K562 (cell line): Measurements from ENCODE around the gene SNX27. TPM values are rescaled to one million over a fixed set of nuclear protein-coding genes. Genes with fewer than 3 reads are reported as not detected.
A peak's percentile ranks its signal among the peaks of the same experiment; 100 is the strongest.

ENCODE experiments used
- FUS ChIP-seq: fragments of 200-400 bp; formaldehyde crosslinking; optimal IDR thresholded peaks from 2 replicates; pipeline ENCODE3; 2017; ENCODE audit warnings: low read depth, low read length
- GABPB1 ChIP-seq: sonication (generic); formaldehyde crosslinking; IDR thresholded peaks from 2 replicates; pipeline ENCODE4 v1.8.0; 2022; ENCODE audit warnings: mild to moderate bottlenecking, missing genetic modification reagents
- HDAC1 ChIP-seq, 2 experiments: fragments of 450-650 bp; IDR thresholded peaks; 2 replicates each; pipeline ENCODE4 v1.6.1; 2016 to 2017; ENCODE audit warnings: inconsistent platforms in 1 of 2, mild to moderate bottlenecking in 1 of 2, moderate library complexity in 1 of 2
- HDAC6 ChIP-seq: IDR thresholded peaks from 2 replicates; pipeline ENCODE4 v1.6.1; 2012; ENCODE audit warnings: low read depth, mild to moderate bottlenecking, control low read depth, inconsistent platforms, low read length, moderate library complexity
- KDM4B ChIP-seq, 2 experiments: fragments of 450-650 bp in 1 of 2; sonication (generic) in 1 of 2; IDR thresholded peaks; 2 replicates each; pipeline ENCODE4 v1.6.1; 2016 to 2017; ENCODE audit warnings: borderline replicate concordance in 2 of 2, antibody characterized with exemption in 1 of 2, low read depth in 1 of 2, mild to moderate bottlenecking in 1 of 2
- NFIC ChIP-seq: fragments of 450-650 bp; IDR thresholded peaks from 2 replicates; pipeline ENCODE4 v1.6.1; 2017; ENCODE audit warnings: mild to moderate bottlenecking, inconsistent platforms
- NR3C1 ChIP-seq: sonication (generic); formaldehyde crosslinking; IDR thresholded peaks from 2 replicates; pipeline ENCODE4 v1.8.1; 2022; ENCODE audit warnings: missing genetic modification reagents
- SMARCA5 ChIP-seq: fragments of 450-650 bp; IDR thresholded peaks from 2 replicates; pipeline ENCODE4 v1.6.1; 2016
- SP2 ChIP-seq: IDR thresholded peaks from 2 replicates; pipeline ENCODE4 v1.6.1; 2011; ENCODE audit warnings: mild to moderate bottlenecking, low read depth, low read length, moderate library complexity; ENCODE audit not compliant: poor library complexity, severe bottlenecking; ENCODE audit errors: extremely low read depth
- ZBTB17 ChIP-seq: fragments of 450-650 bp; formaldehyde crosslinking; IDR thresholded peaks from 2 replicates; pipeline ENCODE4 v1.4.0; 2020; ENCODE audit warnings: mild to moderate bottlenecking
- ZFP36 ChIP-seq: fragments of 150-350 bp; IDR thresholded peaks from 2 replicates; pipeline ENCODE4 v1.6.1; 2018; ENCODE audit warnings: low read length, low read depth; ENCODE audit not compliant: partially characterized antibody
- ZKSCAN1 ChIP-seq: fragments of 150-350 bp; IDR thresholded peaks from 2 replicates; pipeline ENCODE4 v1.6.1; 2016; ENCODE audit warnings: low read depth, low read length
- ZNF274 ChIP-seq: IDR thresholded peaks from 2 replicates; pipeline ENCODE4 v1.6.1; 2011; ENCODE audit warnings: low read depth, mild to moderate bottlenecking, low read length, moderate library complexity, borderline replicate concordance
- ZNF324 ChIP-seq: fragments of 250-450 bp; sonication (Bioruptor Pico); IDR thresholded peaks from 2 replicates; pipeline ENCODE4 v1.4.0; 2020; ENCODE audit warnings: mild to moderate bottlenecking
- ZNF436 ChIP-seq: fragments of 250-450, 450-650 bp; sonication (Bioruptor Pico); formaldehyde crosslinking; IDR thresholded peaks from 2 replicates; pipeline ENCODE4 v1.7.0; 2020; ENCODE audit warnings: mild to moderate bottlenecking
- ZNF445 ChIP-seq: fragments of 250-450 bp; sonication (Bioruptor Pico); IDR thresholded peaks from 2 replicates; pipeline ENCODE4 v1.4.0; 2020; ENCODE audit warnings: low read depth, mild to moderate bottlenecking, moderate library complexity
- polyA plus RNA-seq, 8 experiments: library from polyadenylated mRNA; depleted of rRNA in 4 of 8; stranded (reverse) in 5 of 8; unstranded in 3 of 8; fragments of >200 nt; fragmentation: Nextera tagmentation in 2 of 8; fragmentation: Illumina TruSeq in 1 of 8; extraction: Ambion mirVana in 2 of 8; extraction: Trizol in 1 of 8; gene quantifications; 2 replicates each; pipeline versions ENCODE4 v1.2.1 to v1.2.3, GENCODE V29; 2011 to 2014; ENCODE audit warnings: inconsistent platforms in 1 of 8, missing spikeins in 1 of 8
- total RNA-seq, 7 experiments: library from RNA; depleted of rRNA in 6 of 7; stranded (reverse); fragments of >200 nt in 6 of 7; fragmentation: Illumina TruSeq in 2 of 7; extraction: Trizol in 2 of 7; gene quantifications; 2 replicates each; pipeline versions ENCODE4 v1.2.1 to v1.2.3, GENCODE V29; 2011 to 2021; ENCODE audit warnings: low replicate concordance in 1 of 7
- TF ChIP-seq, protein P1 (sequence below), 2 experiments: fragments of 450-650 bp; conservative IDR thresholded peaks; 2 replicates each; pipeline ENCODE4 v1.6.1; 2017; ENCODE audit warnings: mild to moderate bottlenecking in 2 of 2, moderate library complexity in 2 of 2
- TF ChIP-seq, protein P2 (sequence below), 2 experiments: IDR thresholded peaks in 1 of 2; conservative IDR thresholded peaks in 1 of 2; 2 replicates each; pipeline ENCODE4 v1.6.1; 2016; ENCODE audit warnings: low read depth in 2 of 2, mild to moderate bottlenecking in 1 of 2, missing compliant biosample characterization in 1 of 2, missing genetic modification characterization in 1 of 2, moderate library complexity in 1 of 2
- TF ChIP-seq, protein P3 (sequence below): fragments of 250-450 bp; sonication (Bioruptor Pico); IDR thresholded peaks from 2 replicates; pipeline ENCODE4 v1.5.0; 2021
- TF ChIP-seq, protein P4 (sequence below): fragments of 450-650 bp; IDR thresholded peaks from 2 replicates; pipeline ENCODE4 v1.6.1; 2017; ENCODE audit warnings: antibody characterized with exemption

Gene SNX27
- total and polyA plus RNA-seq, 9 of the 15 experiments (the other 6 are each of a cell fraction or from before 2014, with no cell fraction given), result 4.5 to 18.7 (median 10.1) TPM

DNA sequence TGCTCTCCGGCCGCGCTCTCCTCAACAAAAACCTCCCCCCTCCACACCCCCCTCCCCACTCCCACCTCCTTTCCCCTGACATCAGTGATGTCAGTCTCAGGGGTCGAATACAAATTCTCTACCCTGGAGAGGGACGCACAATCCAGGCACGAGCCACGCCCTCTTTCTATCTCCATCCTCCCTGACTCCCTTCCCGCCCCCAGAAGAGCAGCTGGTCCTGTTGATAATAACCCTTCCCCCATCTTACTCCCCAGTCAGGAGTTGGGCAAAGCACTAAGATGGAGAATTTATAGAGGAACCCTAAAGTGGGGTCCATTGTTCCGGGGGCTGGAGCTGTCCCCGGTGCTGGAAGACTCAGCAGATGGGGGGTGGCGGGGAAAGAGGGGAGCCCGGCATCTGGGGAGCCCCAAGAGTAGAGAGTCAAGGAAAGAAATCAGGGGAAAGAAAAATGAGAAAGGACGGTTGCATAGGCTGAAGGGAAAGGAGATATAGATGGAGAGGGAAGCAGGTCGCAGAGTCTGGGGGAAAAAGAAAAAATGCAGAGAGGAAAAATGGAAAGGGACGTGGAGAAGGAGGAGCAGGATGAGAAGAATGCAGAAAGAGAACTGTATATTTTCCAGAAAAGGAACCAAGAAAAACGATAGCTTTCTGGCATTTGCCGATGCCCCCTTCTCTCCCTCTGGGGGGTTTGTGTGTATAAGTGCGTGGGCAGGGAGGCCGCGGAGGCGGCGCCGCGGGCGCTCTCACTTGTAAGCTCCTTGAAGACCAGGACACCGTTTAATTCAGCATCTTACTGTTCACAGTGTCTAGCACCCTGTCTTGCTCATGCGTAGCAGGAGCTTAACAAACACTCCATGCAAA lies 105.2 kb downstream of the SNX27 start, which contains the start of gene CELF3 (continued):
- TF ChIP-seq, protein P1, sequence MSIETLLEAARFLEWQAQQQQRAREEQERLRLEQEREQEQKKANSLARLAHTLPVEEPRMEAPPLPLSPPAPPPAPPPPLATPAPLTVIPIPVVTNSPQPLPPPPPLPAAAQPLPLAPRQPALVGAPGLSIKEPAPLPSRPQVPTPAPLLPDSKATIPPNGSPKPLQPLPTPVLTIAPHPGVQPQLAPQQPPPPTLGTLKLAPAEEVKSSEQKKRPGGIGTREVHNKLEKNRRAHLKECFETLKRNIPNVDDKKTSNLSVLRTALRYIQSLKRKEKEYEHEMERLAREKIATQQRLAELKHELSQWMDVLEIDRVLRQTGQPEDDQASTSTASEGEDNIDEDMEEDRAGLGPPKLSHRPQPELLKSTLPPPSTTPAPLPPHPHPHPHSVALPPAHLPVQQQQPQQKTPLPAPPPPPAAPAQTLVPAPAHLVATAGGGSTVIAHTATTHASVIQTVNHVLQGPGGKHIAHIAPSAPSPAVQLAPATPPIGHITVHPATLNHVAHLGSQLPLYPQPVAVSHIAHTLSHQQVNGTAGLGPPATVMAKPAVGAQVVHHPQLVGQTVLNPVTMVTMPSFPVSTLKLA (conservative IDR thresholded peaks at IDR 0.05), result peak; percentile 50 to 61; a peak in 3 of 4 replicates
- TF ChIP-seq HDAC1 (IDR thresholded peaks at IDR 0.05) (peak in 1 of 2 experiments; percentile 67; a peak in 2 of 4 replicates), ZBTB17 (no peak), FUS (no peak), HDAC6 (no peak), NFIC (peak; percentile 36; the same call in 1 of the 2 replicates), ZKSCAN1 (0 out of 2 replicates have a peak, but pooled peaks have one; percentile 16), NR3C1 (no peak), SMARCA5 (no peak), KDM4B (IDR thresholded peaks at IDR 0.05; ENCODE audit: borderline replicate concordance in 2 of 2, low read depth in 1 of 2) (no peak), GABPB1 (CRISPR knock-in tag) (no peak; the same call in 1 of the 2 replicates), ZFP36 (no peak), ZNF445 (no peak), ZNF324 (CRISPR knock-in tag) (no peak), ZNF274 (no peak), SP2 (no peak), ZNF436 (CRISPR knock-in tag) (no peak)
- TF ChIP-seq, protein P2, sequence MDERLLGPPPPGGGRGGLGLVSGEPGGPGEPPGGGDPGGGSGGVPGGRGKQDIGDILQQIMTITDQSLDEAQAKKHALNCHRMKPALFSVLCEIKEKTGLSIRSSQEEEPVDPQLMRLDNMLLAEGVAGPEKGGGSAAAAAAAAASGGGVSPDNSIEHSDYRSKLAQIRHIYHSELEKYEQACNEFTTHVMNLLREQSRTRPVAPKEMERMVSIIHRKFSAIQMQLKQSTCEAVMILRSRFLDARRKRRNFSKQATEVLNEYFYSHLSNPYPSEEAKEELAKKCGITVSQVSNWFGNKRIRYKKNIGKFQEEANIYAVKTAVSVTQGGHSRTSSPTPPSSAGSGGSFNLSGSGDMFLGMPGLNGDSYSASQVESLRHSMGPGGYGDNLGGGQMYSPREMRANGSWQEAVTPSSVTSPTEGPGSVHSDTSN (CRISPR knock-in tag; IDR thresholded peaks at IDR 0.05; ENCODE audit: low read depth), result no peak
- TF ChIP-seq, protein P2 (tag; conservative IDR thresholded peaks at IDR 0.05; ENCODE audit: low read depth), result no peak
- TF ChIP-seq, protein P3, sequence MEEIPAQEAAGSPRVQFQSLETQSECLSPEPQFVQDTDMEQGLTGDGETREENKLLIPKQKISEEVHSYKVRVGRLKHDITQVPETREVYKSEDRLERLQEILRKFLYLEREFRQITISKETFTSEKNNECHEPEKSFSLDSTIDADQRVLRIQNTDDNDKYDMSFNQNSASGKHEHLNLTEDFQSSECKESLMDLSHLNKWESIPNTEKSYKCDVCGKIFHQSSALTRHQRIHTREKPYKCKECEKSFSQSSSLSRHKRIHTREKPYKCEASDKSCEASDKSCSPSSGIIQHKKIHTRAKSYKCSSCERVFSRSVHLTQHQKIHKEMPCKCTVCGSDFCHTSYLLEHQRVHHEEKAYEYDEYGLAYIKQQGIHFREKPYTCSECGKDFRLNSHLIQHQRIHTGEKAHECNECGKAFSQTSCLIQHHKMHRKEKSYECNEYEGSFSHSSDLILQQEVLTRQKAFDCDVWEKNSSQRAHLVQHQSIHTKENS (CRISPR knock-in tag), result no peak
- TF ChIP-seq, protein P4, sequence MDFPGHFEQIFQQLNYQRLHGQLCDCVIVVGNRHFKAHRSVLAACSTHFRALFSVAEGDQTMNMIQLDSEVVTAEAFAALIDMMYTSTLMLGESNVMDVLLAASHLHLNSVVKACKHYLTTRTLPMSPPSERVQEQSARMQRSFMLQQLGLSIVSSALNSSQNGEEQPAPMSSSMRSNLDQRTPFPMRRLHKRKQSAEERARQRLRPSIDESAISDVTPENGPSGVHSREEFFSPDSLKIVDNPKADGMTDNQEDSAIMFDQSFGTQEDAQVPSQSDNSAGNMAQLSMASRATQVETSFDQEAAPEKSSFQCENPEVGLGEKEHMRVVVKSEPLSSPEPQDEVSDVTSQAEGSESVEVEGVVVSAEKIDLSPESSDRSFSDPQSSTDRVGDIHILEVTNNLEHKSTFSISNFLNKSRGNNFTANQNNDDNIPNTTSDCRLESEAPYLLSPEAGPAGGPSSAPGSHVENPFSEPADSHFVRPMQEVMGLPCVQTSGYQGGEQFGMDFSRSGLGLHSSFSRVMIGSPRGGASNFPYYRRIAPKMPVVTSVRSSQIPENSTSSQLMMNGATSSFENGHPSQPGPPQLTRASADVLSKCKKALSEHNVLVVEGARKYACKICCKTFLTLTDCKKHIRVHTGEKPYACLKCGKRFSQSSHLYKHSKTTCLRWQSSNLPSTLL, result no peak
